T1000 (cell line): ENCODE measurements around the gene SORBS2.
"Not testable (repeated sequence)": the region's sequence is repeated elsewhere in the genome, so short reads cannot be mapped to it uniquely, and the experiment has no call there.

Source experiments
- DNase-seq: peaks from one replicate; lab custom pipeline; 2025; ENCODE audit warnings: mixed read lengths; lab: John Stamatoyannopoulos, UW

The SORBS2 gene, protein sequence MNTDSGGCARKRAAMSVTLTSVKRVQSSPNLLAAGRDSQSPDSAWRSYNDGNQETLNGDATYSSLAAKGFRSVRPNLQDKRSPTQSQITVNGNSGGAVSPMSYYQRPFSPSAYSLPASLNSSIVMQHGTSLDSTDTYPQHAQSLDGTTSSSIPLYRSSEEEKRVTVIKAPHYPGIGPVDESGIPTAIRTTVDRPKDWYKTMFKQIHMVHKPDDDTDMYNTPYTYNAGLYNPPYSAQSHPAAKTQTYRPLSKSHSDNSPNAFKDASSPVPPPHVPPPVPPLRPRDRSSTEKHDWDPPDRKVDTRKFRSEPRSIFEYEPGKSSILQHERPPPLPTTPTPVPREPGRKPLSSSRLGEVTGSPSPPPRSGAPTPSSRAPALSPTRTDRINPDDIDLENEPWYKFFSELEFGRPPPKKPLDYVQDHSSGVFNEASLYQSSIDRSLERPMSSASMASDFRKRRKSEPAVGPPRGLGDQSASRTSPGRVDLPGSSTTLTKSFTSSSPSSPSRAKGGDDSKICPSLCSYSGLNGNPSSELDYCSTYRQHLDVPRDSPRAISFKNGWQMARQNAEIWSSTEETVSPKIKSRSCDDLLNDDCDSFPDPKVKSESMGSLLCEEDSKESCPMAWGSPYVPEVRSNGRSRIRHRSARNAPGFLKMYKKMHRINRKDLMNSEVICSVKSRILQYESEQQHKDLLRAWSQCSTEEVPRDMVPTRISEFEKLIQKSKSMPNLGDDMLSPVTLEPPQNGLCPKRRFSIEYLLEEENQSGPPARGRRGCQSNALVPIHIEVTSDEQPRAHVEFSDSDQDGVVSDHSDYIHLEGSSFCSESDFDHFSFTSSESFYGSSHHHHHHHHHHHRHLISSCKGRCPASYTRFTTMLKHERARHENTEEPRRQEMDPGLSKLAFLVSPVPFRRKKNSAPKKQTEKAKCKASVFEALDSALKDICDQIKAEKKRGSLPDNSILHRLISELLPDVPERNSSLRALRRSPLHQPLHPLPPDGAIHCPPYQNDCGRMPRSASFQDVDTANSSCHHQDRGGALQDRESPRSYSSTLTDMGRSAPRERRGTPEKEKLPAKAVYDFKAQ (N-terminal part only)

DNA sequence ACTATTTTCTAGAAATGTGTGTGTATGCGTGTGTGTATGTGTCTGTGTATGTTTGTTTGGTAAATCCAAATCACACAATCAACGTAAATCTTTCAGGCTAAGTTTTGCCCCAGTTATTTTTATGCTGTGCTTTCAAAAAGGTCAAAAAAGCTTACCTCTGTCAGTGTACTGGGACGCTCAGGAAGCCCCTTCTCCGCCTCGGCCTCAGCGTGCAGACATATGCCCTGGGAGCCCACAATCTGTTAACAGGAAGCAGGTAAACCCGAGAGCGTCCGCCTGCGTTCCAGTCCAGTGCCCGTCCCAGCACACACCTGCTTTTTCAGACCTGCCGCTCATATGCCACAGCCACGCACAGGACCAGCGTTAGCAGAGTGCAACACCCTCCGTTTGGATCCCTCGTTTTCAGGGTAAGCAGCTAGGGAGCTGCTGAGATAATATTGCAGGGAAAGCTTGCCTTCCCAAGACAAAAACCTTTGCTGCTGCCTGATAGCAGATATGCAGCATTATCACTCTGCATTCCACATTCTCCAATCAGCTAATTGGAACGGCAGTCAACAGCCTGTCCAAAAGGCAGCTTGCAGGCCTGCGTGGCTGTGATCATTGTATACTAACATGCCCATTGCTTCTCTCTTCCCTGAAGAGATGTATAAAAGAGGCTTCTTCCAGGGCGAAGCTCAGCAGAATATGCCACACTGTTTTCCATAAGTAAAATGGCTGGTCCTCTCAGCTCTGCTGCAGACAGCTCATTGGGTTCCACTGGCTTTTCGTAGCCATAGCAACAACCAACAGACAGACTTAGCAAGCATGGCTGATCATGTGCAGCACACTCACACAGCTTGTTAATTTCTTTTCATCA is at the start of gene SORBS2:
TSS of gene SORBS2 (minus strand) at position 686 of the 856 bp plus-strand sequence. CDS start 121,623 bp downstream, outside the sequence.
- DNase-seq, result no peak

DNA sequence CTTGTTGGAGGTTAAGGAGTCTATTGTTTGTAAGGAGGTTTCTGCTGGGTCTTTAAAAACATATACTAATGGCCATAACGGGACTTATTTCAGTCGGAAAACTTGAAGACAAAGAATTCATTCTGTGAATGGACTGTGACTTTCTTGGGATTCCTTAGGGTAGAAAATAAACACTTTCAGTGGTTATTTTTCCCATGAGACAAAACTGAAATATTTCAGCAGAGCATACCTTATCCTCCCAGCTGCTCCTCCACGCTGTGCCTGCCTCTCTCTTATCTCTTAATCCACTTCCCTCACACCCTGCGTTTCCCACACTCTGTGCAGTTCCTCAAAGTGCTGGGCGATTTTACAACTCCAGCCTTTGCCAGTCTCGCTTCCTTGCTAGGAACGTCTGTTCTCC is 47.1 kb upstream of the SORBS2 start:
- DNase-seq, result no peak

DNA sequence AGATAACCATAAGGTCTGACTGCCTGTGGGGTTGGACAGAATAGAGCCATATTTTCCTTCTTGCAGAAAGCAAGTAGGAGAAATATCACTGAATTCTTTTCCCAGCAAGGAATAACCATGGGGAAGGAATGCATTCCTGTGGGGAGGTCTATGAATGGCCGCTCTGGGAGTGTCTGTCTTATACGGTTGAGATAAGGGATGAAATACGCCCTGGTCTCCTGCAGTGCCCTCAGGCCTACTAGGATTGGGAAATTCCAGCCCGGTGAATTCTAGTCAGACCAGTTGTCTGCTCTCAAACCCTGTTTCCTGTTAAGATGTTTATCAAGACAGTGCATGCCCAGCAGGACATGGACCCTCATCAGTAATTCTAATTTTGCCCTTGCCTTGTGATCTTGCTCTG is 45.6 kb upstream of the SORBS2 start:
- DNase-seq, result not testable (repeated sequence)

DNA sequence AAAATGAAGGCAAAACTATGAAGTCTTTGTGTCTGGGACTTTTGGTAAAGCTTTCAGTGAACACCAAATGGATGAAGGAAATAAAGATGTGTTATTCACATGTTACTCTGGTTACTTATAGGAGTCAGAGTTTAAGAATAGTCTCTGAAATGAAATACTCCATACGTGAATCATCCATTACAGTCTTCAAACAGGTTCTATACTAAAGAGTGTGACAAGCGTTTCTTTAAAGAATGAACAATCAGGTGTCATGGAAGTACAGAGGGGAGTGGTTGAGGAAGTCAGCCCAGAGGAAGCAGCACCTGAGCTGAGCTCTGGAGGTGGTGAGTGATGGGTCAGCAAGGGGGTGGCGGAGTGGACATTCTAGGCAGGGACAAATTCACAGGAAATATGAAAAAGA is 41.8 kb upstream of the SORBS2 start:
- DNase-seq, result no peak

DNA sequence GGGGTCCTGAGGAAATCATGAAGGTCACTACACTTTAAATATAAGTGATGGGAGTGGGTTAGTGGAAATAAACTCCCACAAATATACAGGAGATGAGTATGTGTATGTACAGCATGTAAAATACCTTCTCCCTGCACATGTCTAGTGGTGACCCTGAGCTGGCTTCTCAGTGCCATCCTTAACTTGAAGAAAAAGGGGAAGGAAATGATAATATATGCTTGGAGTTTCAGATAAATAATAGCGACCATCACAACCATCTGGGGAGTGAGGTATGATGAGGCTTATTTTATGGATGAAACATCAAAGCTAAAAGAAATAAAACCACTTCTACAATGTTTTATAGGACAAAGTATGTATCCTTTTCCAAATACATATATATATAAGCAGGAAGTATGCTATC is 41.0 kb upstream of the SORBS2 start:
- DNase-seq, result no peak

DNA sequence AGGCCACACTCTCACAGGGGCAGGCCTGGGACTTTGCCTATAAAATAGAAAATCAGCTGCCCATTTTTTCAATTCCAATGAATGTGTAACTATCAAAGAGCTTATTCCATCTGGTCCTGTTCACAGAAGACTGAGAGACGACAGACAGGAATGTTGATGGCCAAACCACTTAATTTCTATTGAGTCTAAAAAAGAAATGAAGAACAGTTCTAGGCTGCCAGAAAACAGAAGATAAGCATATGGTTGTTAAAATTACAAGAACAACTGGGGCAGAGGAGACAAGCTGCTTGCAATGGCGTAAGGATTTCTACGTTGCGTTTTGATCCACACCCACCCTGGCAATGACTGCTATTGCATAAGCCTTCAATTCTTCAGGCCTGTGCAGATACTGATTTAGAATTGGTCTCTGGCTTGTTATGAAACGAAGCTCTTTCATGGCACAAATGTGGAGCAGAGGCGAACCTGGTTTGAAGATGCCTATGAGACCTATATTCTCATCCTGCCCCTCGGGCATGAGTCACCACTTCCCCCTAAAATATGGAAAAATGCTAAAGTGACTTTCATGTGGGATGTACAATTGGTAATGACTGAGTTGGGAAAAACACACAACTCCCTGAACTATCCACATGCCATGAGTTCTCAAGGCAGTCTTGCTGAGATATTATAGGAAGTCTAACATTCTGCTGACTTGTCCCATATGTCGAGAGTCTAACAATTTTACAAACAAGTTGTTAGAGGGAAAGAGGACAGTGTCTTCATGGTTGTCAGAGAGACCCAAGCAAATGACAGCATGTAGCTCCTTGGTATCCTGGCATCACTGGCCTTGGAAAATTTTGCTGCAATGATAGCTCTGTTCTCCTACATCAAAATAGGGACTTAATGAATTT is 37.9 kb upstream of the SORBS2 start:
- no peak for DNase-seq

DNA sequence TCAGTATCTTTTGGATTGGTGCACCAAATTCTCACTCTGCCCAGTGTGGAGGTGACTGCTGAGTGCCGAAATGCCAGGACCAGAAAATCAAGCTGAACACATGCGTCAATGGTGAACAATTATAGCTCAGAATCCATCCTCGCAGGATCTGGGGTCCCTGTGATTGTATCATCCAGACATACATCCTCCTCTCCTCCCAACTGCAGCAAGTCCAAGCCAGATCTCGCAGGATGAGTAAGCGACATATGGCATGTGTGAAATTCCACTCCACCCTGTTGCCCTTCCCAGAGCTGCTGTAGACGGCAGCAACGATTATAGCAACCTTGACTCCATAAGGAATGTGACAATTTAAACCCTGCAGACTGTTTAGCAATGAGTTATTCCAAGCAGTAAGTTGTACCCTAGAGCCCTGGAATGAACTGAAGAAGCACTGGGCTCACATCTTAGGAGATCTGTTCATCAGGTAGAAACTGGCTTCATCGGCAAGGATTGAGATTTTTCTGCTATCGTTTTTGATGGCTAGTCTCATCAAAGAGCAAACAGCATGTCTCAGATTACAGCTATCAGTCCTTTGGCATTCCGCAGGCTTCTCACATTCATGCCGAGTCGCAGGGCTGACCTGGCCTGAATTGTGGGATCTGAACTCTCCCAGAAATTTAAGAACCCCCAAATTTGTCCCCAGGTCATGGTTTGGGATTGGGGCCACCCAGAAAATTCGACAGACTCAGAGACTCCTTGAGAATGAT is 35.5 kb upstream of the SORBS2 start:
- DNase-seq, result peak; percentile 2

DNA sequence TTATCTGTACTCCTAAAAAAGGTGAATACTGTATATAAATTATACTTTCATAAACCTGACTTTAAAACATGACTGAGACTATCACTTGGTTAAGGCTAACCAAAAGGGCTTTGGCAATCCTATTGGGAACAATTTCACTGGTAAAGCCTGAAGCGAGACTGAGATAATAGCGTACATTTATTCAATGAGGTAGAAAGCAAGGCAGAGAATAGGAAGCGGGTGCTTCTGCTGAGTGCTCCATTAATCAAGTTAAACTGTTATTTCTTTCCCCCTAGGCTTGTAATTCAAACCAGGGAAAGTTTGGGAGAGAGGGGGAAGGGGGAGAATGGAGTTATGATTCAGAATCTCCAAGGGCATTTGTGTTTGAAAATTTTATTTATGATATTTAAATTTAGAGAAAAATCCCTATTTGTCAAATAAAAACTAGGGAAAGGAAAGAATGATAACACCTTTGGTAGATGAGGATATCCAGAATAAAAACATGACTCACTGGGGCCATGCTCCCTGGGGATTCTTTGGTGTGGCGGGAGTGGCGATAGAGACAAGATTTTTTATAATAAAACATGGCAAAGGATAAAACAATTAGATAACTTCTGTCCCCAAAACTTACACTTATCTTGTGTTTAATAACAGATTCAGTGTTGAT is 34.6 kb upstream of the SORBS2 start:
- no peak for DNase-seq

DNA sequence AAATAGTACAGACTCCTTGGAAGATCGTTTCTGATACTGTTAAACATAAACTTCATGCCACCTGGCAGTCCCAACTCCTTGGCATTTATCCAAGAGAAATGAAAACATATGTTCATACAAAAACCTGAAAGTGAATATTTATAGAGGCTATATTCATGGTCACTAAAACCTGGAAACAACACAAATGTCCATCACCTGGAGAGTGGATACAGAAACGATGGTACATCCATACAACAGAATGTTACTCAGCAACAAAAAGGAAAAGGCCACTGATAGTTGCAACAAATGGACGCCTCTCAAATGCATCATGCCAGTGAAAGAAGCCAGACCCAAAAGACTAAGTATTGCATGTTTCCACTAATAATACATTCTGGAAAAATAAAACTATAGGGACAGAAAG is 34.0 kb upstream of the SORBS2 start:
- no peak for DNase-seq

DNA sequence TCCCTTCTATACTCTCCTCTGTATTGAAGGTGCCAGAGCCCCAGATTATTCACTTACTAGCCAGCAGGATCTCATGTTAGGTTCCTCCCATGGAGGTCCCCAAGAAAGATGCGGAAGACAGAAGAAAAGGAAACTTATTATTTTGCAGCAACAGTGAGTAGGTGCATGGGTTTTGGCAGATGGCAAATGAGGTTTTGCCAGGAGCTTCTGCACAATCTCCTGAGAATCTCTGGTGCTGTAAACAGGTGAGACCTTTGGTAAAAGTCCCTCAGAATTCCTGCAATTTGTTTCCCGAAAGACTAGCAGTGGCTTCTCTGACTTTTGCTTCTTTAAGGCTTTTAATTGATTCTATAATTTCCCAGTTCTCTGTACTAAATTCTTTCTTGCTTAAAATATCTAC is 29.5 kb upstream of the SORBS2 start:
- DNase-seq, result no peak

DNA sequence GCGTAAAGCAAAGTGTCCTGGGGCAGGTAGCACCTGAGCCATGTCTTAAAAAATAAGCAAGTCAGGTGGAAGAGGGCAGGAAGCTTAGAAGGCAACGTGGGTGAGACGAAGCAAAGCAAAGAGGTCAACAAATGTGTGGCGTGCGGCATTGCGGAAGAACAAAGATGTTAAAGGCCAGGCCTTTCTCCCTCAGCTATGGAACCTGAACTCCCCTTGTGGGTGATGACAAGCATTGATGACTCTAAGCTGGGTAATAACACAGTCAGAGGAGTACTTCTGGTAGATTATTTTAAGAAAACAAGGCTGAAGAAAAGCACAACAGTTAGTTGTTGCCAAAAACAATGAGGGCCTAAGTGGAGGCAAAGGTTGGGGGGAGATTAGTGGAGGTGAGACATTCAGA is 29.0 kb upstream of the SORBS2 start:
- no peak for DNase-seq

DNA sequence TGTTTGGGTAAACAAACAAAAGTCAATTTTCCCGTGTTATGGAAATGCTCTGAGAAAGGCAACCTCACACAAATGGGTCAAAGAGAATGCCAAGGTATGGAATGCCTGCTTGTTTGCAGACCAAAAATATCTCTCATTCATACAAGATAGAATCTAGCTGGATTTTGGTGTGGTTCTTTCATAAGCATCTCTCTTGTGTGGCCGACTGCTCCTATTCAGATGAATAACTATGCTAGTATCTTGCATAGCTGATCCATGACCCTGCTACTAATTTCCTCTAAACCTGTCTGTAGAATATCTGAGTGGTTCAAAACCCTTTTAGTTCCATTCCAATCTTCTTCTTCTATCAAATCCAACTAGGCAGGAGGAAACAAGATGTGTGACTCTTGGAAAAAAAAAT is 28.2 kb upstream of the SORBS2 start:
- no peak for DNase-seq

DNA sequence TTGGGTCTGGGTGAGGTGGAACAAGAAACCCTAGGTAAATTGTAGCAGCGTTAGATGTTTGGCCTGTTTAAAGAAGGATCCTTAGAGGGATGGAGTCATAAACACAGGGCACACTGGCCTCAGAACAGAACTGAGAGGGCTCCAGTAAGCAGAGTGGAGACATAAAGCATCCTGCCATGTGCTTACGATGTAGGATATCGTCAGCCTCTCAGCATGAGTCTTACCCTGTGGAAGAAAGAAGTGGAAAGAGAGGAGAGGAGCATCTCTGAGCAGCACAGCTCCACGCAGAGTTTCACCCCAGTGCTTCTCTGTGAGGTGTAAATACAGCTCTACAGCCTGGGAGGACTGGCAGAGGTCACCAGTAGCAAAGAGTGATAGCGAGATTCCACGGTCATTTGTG is 27.8 kb upstream of the SORBS2 start:
- no peak for DNase-seq

DNA sequence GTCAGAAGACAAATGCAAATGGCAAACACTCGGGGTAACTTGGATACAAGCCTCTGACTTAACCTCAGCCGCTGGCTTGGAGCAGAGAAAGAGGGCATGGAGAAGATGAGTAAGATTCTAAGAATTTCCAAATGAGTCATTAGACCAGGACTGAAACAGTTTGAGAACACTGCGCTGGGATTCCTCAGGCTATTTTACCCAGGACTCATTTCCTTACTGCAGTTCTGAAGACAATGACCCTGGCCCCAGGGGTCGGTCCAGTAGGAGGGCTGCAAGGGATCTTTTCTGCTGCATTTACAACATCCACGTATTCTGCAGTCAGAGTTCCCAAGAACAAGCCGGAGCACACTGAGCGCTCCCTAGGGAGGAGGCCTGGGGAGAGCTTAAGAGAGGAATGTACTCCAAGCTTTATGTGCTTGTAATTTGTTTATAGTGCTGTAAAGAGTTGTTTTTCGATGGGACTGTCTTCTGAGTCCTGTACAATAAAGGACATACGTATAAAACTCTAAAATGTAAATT is 27.3 kb upstream of the SORBS2 start:
- DNase-seq, result peak; percentile 58

DNA sequence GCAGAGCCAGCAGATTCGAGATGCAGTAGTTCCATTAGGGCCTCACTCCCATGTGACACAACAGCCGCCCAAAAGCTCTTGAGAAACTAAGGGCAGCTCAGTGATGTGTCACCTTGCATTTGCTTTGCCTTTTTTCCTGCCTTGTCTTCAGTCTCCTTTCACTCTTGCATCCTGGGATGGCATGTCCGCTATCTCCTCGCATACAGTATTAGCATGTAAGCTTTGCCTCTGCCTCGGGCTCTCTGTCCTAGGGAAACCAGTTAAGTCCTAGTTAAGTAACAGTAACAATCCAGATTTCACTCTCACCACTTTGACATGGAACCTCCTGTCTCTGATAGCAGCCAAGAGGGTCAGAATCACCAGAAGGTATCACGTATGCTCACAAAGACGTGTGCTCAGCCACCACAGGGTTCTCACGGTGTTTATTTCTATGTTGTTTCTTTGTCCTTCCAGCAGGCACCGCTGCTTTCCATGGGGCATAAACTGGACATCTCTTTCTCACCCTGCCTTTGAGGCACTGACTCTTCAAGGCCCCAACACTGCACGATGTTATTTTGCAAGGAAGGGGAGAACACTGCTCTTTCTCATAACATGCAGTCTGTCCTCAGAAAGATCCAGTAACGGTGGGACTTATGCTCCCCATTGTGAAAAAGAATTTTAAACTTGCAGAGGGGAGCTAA is 26.7 kb upstream of the SORBS2 start:
- DNase-seq, result peak; percentile 11

DNA sequence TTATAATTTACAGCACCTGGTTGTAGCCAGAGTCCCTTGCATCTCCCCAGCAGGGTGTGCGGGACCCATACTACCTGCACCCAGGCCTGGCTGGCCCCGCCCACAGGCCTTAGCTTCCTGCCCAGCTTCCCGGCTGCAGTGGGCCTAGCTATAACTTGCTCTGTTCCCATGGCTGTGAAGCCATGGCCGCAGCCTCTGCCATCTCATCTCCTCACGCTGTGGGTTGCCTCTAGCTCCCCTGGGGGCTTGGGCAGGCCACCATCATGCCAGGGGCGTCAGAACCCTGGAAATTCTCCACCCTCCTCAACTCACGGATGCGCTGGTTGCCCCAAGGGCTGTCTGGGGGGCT is 26.1 kb upstream of the SORBS2 start:
- DNase-seq, result no peak

DNA sequence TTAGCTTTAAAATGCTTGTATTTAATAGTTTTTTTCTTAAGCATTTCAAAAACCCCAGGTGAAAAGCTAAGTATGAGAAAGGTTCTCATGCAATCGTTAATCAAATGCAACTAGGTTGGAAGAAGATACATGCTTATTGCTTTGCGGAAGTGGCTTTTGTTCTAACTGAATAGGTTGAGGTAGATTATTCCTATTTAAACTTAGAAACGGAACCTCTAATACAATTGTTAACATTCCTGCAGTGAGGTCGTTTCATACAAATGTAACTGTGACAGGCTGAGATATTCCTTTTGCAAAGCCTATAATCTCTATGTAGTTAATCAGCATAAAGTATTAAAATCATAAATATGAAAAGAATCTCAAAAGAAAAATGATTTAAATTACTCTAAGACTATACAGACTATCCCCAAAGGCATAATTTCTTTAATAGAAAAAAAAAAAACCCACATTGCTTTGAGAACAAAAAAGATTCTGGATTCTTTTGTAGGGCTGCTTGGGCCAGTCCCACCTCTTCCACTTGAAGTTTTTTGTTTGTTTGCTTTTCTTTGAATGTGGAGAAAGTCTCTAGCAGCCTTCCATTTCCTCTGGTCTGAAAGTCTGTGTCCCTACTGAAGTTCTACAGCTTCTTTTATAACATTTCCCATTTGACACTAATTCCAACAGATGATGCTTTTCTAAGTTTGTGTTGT is 25.6 kb upstream of the SORBS2 start:
- DNase-seq, result no peak
